Nephron (organoid): ENCODE measurements around the gene EVC.

Source experiments
- H3K27ac Mint-ChIP-seq, 3 experiments: 2 replicates each; pipeline ENCODE4 v1.8.0; 2020; ENCODE audit warnings: mixed read lengths in 3 of 3, mild to moderate bottlenecking in 2 of 3, moderate library complexity in 1 of 3
- H3K27me3 Mint-ChIP-seq: 2 replicates; pipeline ENCODE4 v1.8.0; 2021; ENCODE audit warnings: low read depth, mild to moderate bottlenecking, moderate library complexity, mixed read lengths
- H3K36me3 Mint-ChIP-seq: 2 replicates; pipeline ENCODE4 v1.8.0; 2020; ENCODE audit warnings: low read depth, mixed read lengths
- H3K4me1 Mint-ChIP-seq: 2 replicates; pipeline ENCODE4 v1.8.0; 2020; ENCODE audit warnings: mixed read lengths
- H3K4me3 Mint-ChIP-seq, 3 experiments: 2 replicates each; pipeline ENCODE4 v1.8.0; 2020; ENCODE audit warnings: mild to moderate bottlenecking in 3 of 3, mixed read lengths in 3 of 3, moderate library complexity in 2 of 3
- H3K9me3 Mint-ChIP-seq: 2 replicates; pipeline ENCODE4 v1.8.0; 2020; ENCODE audit warnings: mixed read lengths
- CTCF ChIP-seq, 3 experiments: fragments of 200-600 bp; sonication (generic); IDR thresholded peaks; one replicate each; pipeline ENCODE4 v1.5.0; 2021; ENCODE audit warnings: antibody characterized with exemption in 3 of 3; ENCODE audit not compliant: unreplicated experiment in 3 of 3

The EVC gene

GRCh38 chr4:5787311-5787710 is 76.3 kb downstream of the EVC start:
- H3K27me3 Mint-ChIP-seq, result no peaks in the 10 kb centered on the region
- no peaks in the 10 kb centered on the region for H3K9me3 Mint-ChIP-seq
- no peak overlapping the region for H3K4me3 Mint-ChIP-seq
- peaks cover 70% of the 10 kb centered on the region for H3K36me3 Mint-ChIP-seq
- H3K4me1 Mint-ChIP-seq, result no peaks in the 10 kb centered on the region
- TF ChIP-seq CTCF (IDR thresholded peaks at IDR 0.05; ENCODE audit: unreplicated experiment in 3 of 3), result no peak
- no peak overlapping the region for H3K27ac Mint-ChIP-seq

GRCh38 chr4:5788144-5788543 is 77.1 kb downstream of the EVC start:
- peaks cover 69% of the 10 kb centered on the region for H3K36me3 Mint-ChIP-seq
- no peak for TF ChIP-seq CTCF (IDR thresholded peaks at IDR 0.05; ENCODE audit: unreplicated experiment in 3 of 3)
- H3K27me3 Mint-ChIP-seq, result no peaks in the 10 kb centered on the region
- H3K27ac Mint-ChIP-seq, result no peak overlapping the region
- no peaks in the 10 kb centered on the region for H3K4me1 Mint-ChIP-seq
- no peak overlapping the region for H3K4me3 Mint-ChIP-seq
- no peaks in the 10 kb centered on the region for H3K9me3 Mint-ChIP-seq

GRCh38 chr4:5789141-5789540 is 78.1 kb downstream of the EVC start:
- H3K4me1 Mint-ChIP-seq, result no peaks in the 10 kb centered on the region
- no peaks in the 10 kb centered on the region for H3K9me3 Mint-ChIP-seq
- H3K36me3 Mint-ChIP-seq, result peaks cover 61% of the 10 kb centered on the region
- H3K27ac Mint-ChIP-seq, result no peak overlapping the region
- no peaks in the 10 kb centered on the region for H3K27me3 Mint-ChIP-seq
- H3K4me3 Mint-ChIP-seq, result no peak overlapping the region
- no peak for TF ChIP-seq CTCF (IDR thresholded peaks at IDR 0.05; ENCODE audit: unreplicated experiment in 3 of 3)

GRCh38 chr4:5790546-5790857 is 79.5 kb downstream of the EVC start:
- peaks cover 60% of the 10 kb centered on the region for H3K36me3 Mint-ChIP-seq
- no peaks in the 10 kb centered on the region for H3K27me3 Mint-ChIP-seq
- H3K4me3 Mint-ChIP-seq, result no peak overlapping the region

GRCh38 chr4:5791654-5792053 is 80.7 kb downstream of the EVC start:
- Mint-ChIP-seq H3K9me3 (peaks cover 6% of the 10 kb centered on the region), H3K27ac (no peak overlapping the region), H3K36me3 (peaks cover 63% of the 10 kb centered on the region), H3K4me3 (no peak overlapping the region), H3K4me1 (no peaks in the 10 kb centered on the region), H3K27me3 (no peaks in the 10 kb centered on the region)
- no peak for TF ChIP-seq CTCF (IDR thresholded peaks at IDR 0.05; ENCODE audit: unreplicated experiment in 3 of 3)

More at GRCh38 chr4:5790546-5790857, 79.5 kb downstream of the EVC start:
- Mint-ChIP-seq H3K27ac (no peak overlapping the region), H3K4me1 (no peaks in the 10 kb centered on the region), H3K9me3 (no peaks in the 10 kb centered on the region)
- no peak for TF ChIP-seq CTCF (IDR thresholded peaks at IDR 0.05; ENCODE audit: unreplicated experiment in 3 of 3)

- Mint-ChIP-seq H3K4me3 (no peak overlapping the region), H3K27ac (no peak overlapping the region), H3K9me3 (peaks cover 6% of the 10 kb centered on the region), H3K27me3 (no peaks in the 10 kb centered on the region), H3K4me1 (no peaks in the 10 kb centered on the region), H3K36me3 (peaks cover 51% of the 10 kb centered on the region)
- no peak for TF ChIP-seq CTCF (IDR thresholded peaks at IDR 0.05; ENCODE audit: unreplicated experiment in 3 of 3)
Measured at GRCh38 chr4:5793514-5793913, 82.5 kb downstream of the EVC start.
